ENCODE measurements around the gene PLXNA2. TPM values are rescaled to one million over a fixed set of nuclear protein-coding genes. Genes with fewer than 3 reads are reported as not detected.

The PLXNA2 gene
- total and polyA plus RNA-seq, 2 of the 8 experiments (the other 6 are each of a cell fraction or from before 2014, with no cell fraction given): 0.33 to 1.5 TPM

- no peak overlapping the region for H3K23ac ChIP-seq (ENCODE audit: insufficient read length)
- H2BK12ac ChIP-seq (ENCODE audit: low read depth, low read length): 0 out of 2 replicates have a peak overlapping the region, but pooled peaks have one; percentile 9
- no peak overlapping the region for H3K18ac ChIP-seq (ENCODE audit: extremely low read depth, low read length)
- ChIA-PET CTCF (ENCODE audit: partially characterized antibody) (interaction anchor here (0.6 to 4.2 kb wide), 9 partner anchors 13 to 1228 kb away, joined by 3 to 24 read pairs (median 3); no protein-coding TSS in a partner anchor), POLR2A (ENCODE audit: partially characterized antibody) (no interaction called here)
- H3K9ac ChIP-seq (replicated peaks in 1 of 4; ENCODE audit: extremely low read depth in 1 of 4, low read depth in 3 of 4, low read length in 3 of 4): no peak overlapping the region
- no peak overlapping the region for H2BK15ac ChIP-seq (ENCODE audit: low read length)
- no peak overlapping the region for H2AFZ ChIP-seq (ENCODE audit: low read length)
- H3K56ac ChIP-seq (replicated peaks; ENCODE audit: insufficient read length, low read depth, low read length): no peak overlapping the region
- H3K36me3 ChIP-seq (ENCODE audit: control insufficient read depth in 2 of 4, insufficient read depth in 4 of 4, low read length in 3 of 4): no peaks in the 10 kb centered on the region
- peak overlapping the region; percentile 18 for H4K91ac ChIP-seq (replicated peaks; ENCODE audit: insufficient read length, low read length)
- no peaks in the 10 kb centered on the region for H3K79me2 ChIP-seq (ENCODE audit: control insufficient read depth in 1 of 2, insufficient read depth in 2 of 2, low read length in 2 of 2)
- no peaks in the 10 kb centered on the region for H3K79me1 ChIP-seq (ENCODE audit: low read depth, low read length)
- no peak overlapping the region for H2BK120ac ChIP-seq (replicated peaks; ENCODE audit: low read depth, low read length)
- no peak overlapping the region for H3K27ac ChIP-seq (ENCODE audit: low read depth, low read length)
- no peak overlapping the region for H2AK5ac ChIP-seq (ENCODE audit: low read depth, low read length)
- no peak for DNase-seq (ENCODE audit: low read depth in 1 of 2, low spot score in 2 of 2)
- TF ChIP-seq RBBP5 (IDR thresholded peaks at IDR 0.05; ENCODE audit: borderline replicate concordance, low read depth, low read length) (no peak), CTCF (IDR thresholded peaks at IDR 0.05; ENCODE audit: control extremely low read depth in 1 of 3, insufficient read depth in 1 of 3, low read depth in 1 of 3, low read length in 3 of 3) (no peak), TBP (IDR thresholded peaks at IDR 0.05; ENCODE audit: low read depth, low read length) (no peak), SAP30 (IDR thresholded peaks at IDR 0.05; ENCODE audit: insufficient read depth, insufficient replicate concordance, low read length) (no peak), BRCA1 (IDR thresholded peaks at IDR 0.05; ENCODE audit: low read depth, low read length) (no peak), GABPA (IDR thresholded peaks at IDR 0.05; ENCODE audit: borderline replicate concordance, insufficient read depth, low read length) (no peak), ZNF274 (IDR thresholded peaks at IDR 0.05; ENCODE audit: borderline replicate concordance, extremely low read depth, low read length) (no peak), SP2 (IDR thresholded peaks at IDR 0.05; ENCODE audit: low read length) (no peak)
- no peak for FAIRE-seq
- H3K14ac ChIP-seq (ENCODE audit: insufficient read length): no peak overlapping the region
- H3K23me2 ChIP-seq (ENCODE audit: low read depth, low read length): peaks cover 6% of the 10 kb centered on the region; the same call in 1 of the 2 replicates
- H4K8ac ChIP-seq (ENCODE audit: extremely low read depth, insufficient read depth, low read length): no peak overlapping the region
- no peak overlapping the region for H3K4me3 ChIP-seq (ENCODE audit: extremely low read depth in 1 of 4, insufficient read depth in 2 of 4, low read depth in 3 of 4, low read length in 4 of 4)
- no peak overlapping the region for H4K5ac ChIP-seq (ENCODE audit: insufficient read length, low read depth, low read length)
- no peak overlapping the region for H2BK5ac ChIP-seq (ENCODE audit: low read depth, low read length)
- no peak overlapping the region for H2BK20ac ChIP-seq (ENCODE audit: low read length)
- WGBS, 2 experiments (ENCODE audit: extremely low coverage in 1 of 2, insufficient coverage in 1 of 2, insufficient read length in 1 of 2, insufficient replicate concordance in 2 of 2, low coverage in 1 of 2, low lambda C conversion rate in 2 of 2, missing lambda C conversion rate in 1 of 2): 91% methylated on average over 6 of the region's 7 CpGs; no CpG with 5 or more reads in 1 of the 2 experiments
- peaks cover 0 to 16% (median 9%) of the 10 kb centered on the region in 4 experiments; a peak in 4 of 7 replicates for H3K4me1 ChIP-seq (replicated peaks in 1 of 4; ENCODE audit: control insufficient read depth in 3 of 4, insufficient read depth in 4 of 4, low read length in 3 of 4)
- no peak overlapping the region for H3K4ac ChIP-seq (replicated peaks; ENCODE audit: insufficient read length, low read depth, low read length)
- H3K9me3 ChIP-seq (ENCODE audit: insufficient read depth in 2 of 2, low read depth in 1 of 2, low read length in 1 of 2): no peaks in the 10 kb centered on the region
- H3K4me2 ChIP-seq (ENCODE audit: insufficient read depth in 1 of 2, low read depth in 2 of 2, low read length in 2 of 2): no peak overlapping the region
- H4K20me1 ChIP-seq (replicated peaks in 1 of 2; ENCODE audit: control insufficient read depth in 1 of 2, insufficient read depth in 2 of 2, low read length in 2 of 2): peaks cover 0 to 4% of the 10 kb centered on the region in 2 experiments
- H3K27me3 ChIP-seq (replicated peaks in 1 of 4; ENCODE audit: control insufficient read depth in 3 of 4, extremely low read depth in 1 of 4, insufficient read depth in 3 of 4, low read length in 3 of 4): no peaks in the 10 kb centered on the region
Measured at GRCh38 chr1:208154040-208154439, 90.1 kb downstream of the PLXNA2 start.
